ENCODE results near the gene BCAS1.

- TF ChIP-seq CTCF (IDR thresholded peaks at IDR 0.05; ENCODE audit: extremely low read depth in 1 of 2, insufficient read depth in 1 of 2, low read depth in 1 of 2, low read length in 2 of 2) (no peak), JUN (IDR thresholded peaks at IDR 0.05; ENCODE audit: borderline replicate concordance, insufficient read depth, insufficient read length, low read depth) (no peak), POLR2AphosphoS5 (IDR thresholded peaks at IDR 0.05; ENCODE audit: insufficient read depth, low read depth, low read length) (no peak), POLR2A (IDR thresholded peaks at IDR 0.05; ENCODE audit: low read depth, low read length) (no peak), EZH2 (IDR thresholded peaks at IDR 0.05; ENCODE audit: borderline replicate concordance, low read depth, low read length, severe bottlenecking) (no peak)
These were observed 106.8 kb downstream of the BCAS1 start for GRCh38 chr20:53963635-53964034.
